ENCODE measurements around the gene ATPAF1.

ATPAF1 gene

GRCh38 chr1:46650491-46650890 is 17.7 kb downstream of the ATPAF1 start:
- H3K4me3 ChIP-seq (ENCODE audit: low read length), result no peak overlapping the region
- H3K27ac ChIP-seq (ENCODE audit: low read length), result no peak overlapping the region
- H3K36me3 ChIP-seq (replicated peaks; ENCODE audit: low read depth, low read length), result peaks cover 22% of the 10 kb centered on the region
- H3K4me2 ChIP-seq (ENCODE audit: low read length), result no peak overlapping the region
- peaks cover 4% of the 10 kb centered on the region; the same call in 1 of the 2 replicates for H3K4me1 ChIP-seq (ENCODE audit: low read length)
- no peaks in the 10 kb centered on the region for H4K20me1 ChIP-seq (ENCODE audit: insufficient read depth, low read length)
- H3K27me3 ChIP-seq (ENCODE audit: low read depth, low read length), result no peaks in the 10 kb centered on the region
- H3K9me3 ChIP-seq (ENCODE audit: insufficient read depth, low read length), result no peaks in the 10 kb centered on the region
- H3K9ac ChIP-seq (ENCODE audit: low read length), result no peak overlapping the region
- TF ChIP-seq CTCF (IDR thresholded peaks at IDR 0.05; ENCODE audit: low read depth, low read length) (no peak), EZH2phosphoT487 (IDR thresholded peaks at IDR 0.05; ENCODE audit: low read depth) (no peak)
- no peak overlapping the region for H2AFZ ChIP-seq (ENCODE audit: low read depth, low read length)
- H3K79me2 ChIP-seq (ENCODE audit: low read length), result no peaks in the 10 kb centered on the region

GRCh38 chr1:46649764-46650163 is 18.4 kb downstream of the ATPAF1 start:
- Histone ChIP-seq H3K9me3 (ENCODE audit: insufficient read depth, low read length) (no peaks in the 10 kb centered on the region), H3K36me3 (replicated peaks; ENCODE audit: low read depth, low read length) (peaks cover 22% of the 10 kb centered on the region), H3K27ac (ENCODE audit: low read length) (no peak overlapping the region), H3K27me3 (ENCODE audit: low read depth, low read length) (no peaks in the 10 kb centered on the region), H3K4me1 (ENCODE audit: low read length) (peaks cover 4% of the 10 kb centered on the region; the same call in 1 of the 2 replicates), H4K20me1 (ENCODE audit: insufficient read depth, low read length) (no peaks in the 10 kb centered on the region), H2AFZ (ENCODE audit: low read depth, low read length) (no peak overlapping the region), H3K9ac (ENCODE audit: low read length) (no peak overlapping the region), H3K4me2 (ENCODE audit: low read length) (no peak overlapping the region), H3K4me3 (ENCODE audit: low read length) (no peak overlapping the region), H3K79me2 (ENCODE audit: low read length) (no peaks in the 10 kb centered on the region)
- TF ChIP-seq CTCF (IDR thresholded peaks at IDR 0.05; ENCODE audit: low read depth, low read length) (no peak), EZH2phosphoT487 (IDR thresholded peaks at IDR 0.05; ENCODE audit: low read depth) (no peak)

GRCh38 chr1:46647611-46648010 is 20.6 kb downstream of the ATPAF1 start:
- Histone ChIP-seq H3K27me3 (ENCODE audit: low read depth, low read length) (no peaks in the 10 kb centered on the region), H3K4me1 (ENCODE audit: low read length) (peaks cover 4% of the 10 kb centered on the region; the same call in 1 of the 2 replicates), H3K4me3 (ENCODE audit: low read length) (no peak overlapping the region), H3K79me2 (ENCODE audit: low read length) (no peaks in the 10 kb centered on the region), H2AFZ (ENCODE audit: low read depth, low read length) (no peak overlapping the region), H3K36me3 (replicated peaks; ENCODE audit: low read depth, low read length) (peaks cover 22% of the 10 kb centered on the region), H3K9ac (ENCODE audit: low read length) (no peak overlapping the region), H4K20me1 (ENCODE audit: insufficient read depth, low read length) (no peaks in the 10 kb centered on the region), H3K4me2 (ENCODE audit: low read length) (no peak overlapping the region), H3K9me3 (ENCODE audit: insufficient read depth, low read length) (no peaks in the 10 kb centered on the region), H3K27ac (ENCODE audit: low read length) (no peak overlapping the region)
- TF ChIP-seq EZH2phosphoT487 (IDR thresholded peaks at IDR 0.05; ENCODE audit: low read depth) (no peak), CTCF (IDR thresholded peaks at IDR 0.05; ENCODE audit: low read depth, low read length) (no peak)

GRCh38 chr1:46646844-46647243 is 21.3 kb downstream of the ATPAF1 start:
- H3K27ac ChIP-seq (ENCODE audit: low read length), result no peak overlapping the region
- H3K36me3 ChIP-seq (replicated peaks; ENCODE audit: low read depth, low read length), result peaks cover 22% of the 10 kb centered on the region
- H2AFZ ChIP-seq (ENCODE audit: low read depth, low read length), result no peak overlapping the region
- H3K79me2 ChIP-seq (ENCODE audit: low read length), result no peaks in the 10 kb centered on the region
- no peak for TF ChIP-seq CTCF (IDR thresholded peaks at IDR 0.05; ENCODE audit: low read depth, low read length)
- peaks cover 4% of the 10 kb centered on the region; the same call in 1 of the 2 replicates for H3K4me1 ChIP-seq (ENCODE audit: low read length)
- no peak overlapping the region for H3K4me2 ChIP-seq (ENCODE audit: low read length)
- no peaks in the 10 kb centered on the region for H4K20me1 ChIP-seq (ENCODE audit: insufficient read depth, low read length)
- no peaks in the 10 kb centered on the region for H3K27me3 ChIP-seq (ENCODE audit: low read depth, low read length)
- no peak overlapping the region for H3K4me3 ChIP-seq (ENCODE audit: low read length)
- no peak overlapping the region for H3K9ac ChIP-seq (ENCODE audit: low read length)
- no peaks in the 10 kb centered on the region for H3K9me3 ChIP-seq (ENCODE audit: insufficient read depth, low read length)
